Ishikawa (cell line): ENCODE data around the gene ARL4D.

ENCODE experiments used
- CEBPB ChIP-seq: IDR thresholded peaks from 2 replicates; pipeline ENCODE4 v1.6.1; 2012
- CREB1 ChIP-seq: IDR thresholded peaks from 2 replicates; pipeline ENCODE4 v1.6.1; 2012; ENCODE audit warnings: low read depth
- EGR1 ChIP-seq: IDR thresholded peaks from 2 replicates; pipeline ENCODE4 v1.6.1; 2012
- EP300 ChIP-seq: IDR thresholded peaks from 2 replicates; pipeline ENCODE4 v1.6.1; 2012; ENCODE audit warnings: borderline replicate concordance
- FOXM1 ChIP-seq: IDR thresholded peaks from 2 replicates; pipeline ENCODE4 v1.6.1; 2012; ENCODE audit warnings: low read depth, borderline replicate concordance
- MAX ChIP-seq: IDR thresholded peaks from 2 replicates; pipeline ENCODE4 v1.6.1; 2012
- NFIC ChIP-seq: IDR thresholded peaks from 2 replicates; pipeline ENCODE4 v1.6.1; 2012
- RAD21 ChIP-seq: IDR thresholded peaks from 2 replicates; pipeline ENCODE4 v1.6.1; 2012; ENCODE audit warnings: low read depth
- REST ChIP-seq: IDR thresholded peaks from 2 replicates; pipeline ENCODE4 v1.6.1; 2012; ENCODE audit warnings: low read depth, mild to moderate bottlenecking
- TAF1 ChIP-seq: IDR thresholded peaks from 2 replicates; pipeline ENCODE4 v1.6.1; 2012; ENCODE audit warnings: low read depth, mild to moderate bottlenecking
- TCF12 ChIP-seq: IDR thresholded peaks from 2 replicates; pipeline ENCODE4 v1.6.1; 2012; ENCODE audit warnings: low read depth
- TEAD4 ChIP-seq: IDR thresholded peaks from 2 replicates; pipeline ENCODE4 v1.6.1; 2012
- USF1 ChIP-seq: IDR thresholded peaks from 2 replicates; pipeline ENCODE4 v1.6.1; 2012
- YY1 ChIP-seq: IDR thresholded peaks from 2 replicates; pipeline ENCODE4 v1.6.1; 2012; ENCODE audit warnings: low read depth
- ZBTB7A ChIP-seq: IDR thresholded peaks from 2 replicates; pipeline ENCODE4 v1.6.1; 2012; ENCODE audit warnings: low read depth

Gene ARL4D

GRCh38 chr17:43373356-43373755, 25.4 kb upstream of the ARL4D start:
- TF ChIP-seq YY1, result no peak
- no peak for TF ChIP-seq TAF1
- no peak for TF ChIP-seq FOXM1
- TF ChIP-seq CEBPB, result no peak
- TF ChIP-seq TCF12, result no peak
- TF ChIP-seq REST, result no peak
- TF ChIP-seq MAX, result no peak
- TF ChIP-seq CREB1, result no peak
- TF ChIP-seq TEAD4, result no peak
- no peak for TF ChIP-seq EP300

- no peak for TF ChIP-seq MAX
Observed at GRCh38 chr17:43377056-43377810, 21.6 kb upstream of the ARL4D start.

GRCh38 chr17:43378766-43379165, 20.0 kb upstream of the ARL4D start:
- TF ChIP-seq USF1 (no peak), CEBPB (no peak), TAF1 (no peak), TCF12 (no peak), CREB1 (no peak), ZBTB7A (no peak), TEAD4 (no peak), EP300 (no peak), EGR1 (no peak), MAX (no peak), REST (no peak), YY1 (no peak), RAD21 (no peak), NFIC (no peak), FOXM1 (no peak)

- no peak for TF ChIP-seq TCF12
- 0 out of 2 replicates have a peak, but pooled peaks have one; percentile 33 for TF ChIP-seq USF1
- no peak for TF ChIP-seq EGR1
Observed at GRCh38 chr17:43380307-43380706, 18.5 kb upstream of the ARL4D start.

- TF ChIP-seq YY1 (no peak), CREB1 (no peak)
Observed at GRCh38 chr17:43381204-43381603, 17.6 kb upstream of the ARL4D start.

GRCh38 chr17:43381621-43382020, 17.2 kb upstream of the ARL4D start:
- TF ChIP-seq NFIC, result no peak
- TF ChIP-seq ZBTB7A, result no peak
- TF ChIP-seq USF1, result no peak
- TF ChIP-seq TCF12, result no peak
- no peak for TF ChIP-seq EGR1
- TF ChIP-seq MAX, result no peak
- no peak for TF ChIP-seq EP300
- TF ChIP-seq FOXM1, result no peak
- TF ChIP-seq CEBPB, result no peak
- no peak for TF ChIP-seq YY1
- no peak for TF ChIP-seq CREB1
- no peak for TF ChIP-seq TEAD4
